MM.1S (cell line): ENCODE data around the gene ZNF564.

ENCODE experiments used
- DNase-seq: peaks from one replicate; pipeline ENCODE4 v3.0.0-alpha.2; 2015
- H2AFZ ChIP-seq: fragments of 300-600 bp; sonication (generic); 2 replicates; pipeline ENCODE4 v1.6.0; 2016; ENCODE audit warnings: antibody characterized with exemption, low read length
- H3F3A ChIP-seq: fragments of 300-600 bp; sonication (generic); 2 replicates; pipeline ENCODE4 v1.6.1; 2016; ENCODE audit warnings: mild to moderate bottlenecking, antibody characterized with exemption, low read length, moderate library complexity, mixed read lengths; ENCODE audit not compliant: insufficient read depth
- H3K27ac ChIP-seq: fragments of 300-600 bp; sonication (generic); 2 replicates; pipeline ENCODE4 v1.5.1; 2016; ENCODE audit warnings: mild to moderate bottlenecking, low read length
- H3K27me3 ChIP-seq: fragments of 300-600 bp; sonication (generic); replicated peaks from 2 replicates; pipeline ENCODE4 v1.6.0; 2016; ENCODE audit warnings: low read length; ENCODE audit not compliant: insufficient read depth
- H3K36me3 ChIP-seq: fragments of 300-600 bp; sonication (generic); replicated peaks from 2 replicates; pipeline ENCODE4 v1.6.1; 2016; ENCODE audit warnings: mild to moderate bottlenecking, low read length, mixed read lengths; ENCODE audit not compliant: insufficient read depth
- H3K4me1 ChIP-seq: fragments of 300-600 bp; sonication (generic); 2 replicates; pipeline ENCODE4 v1.6.1; 2016; ENCODE audit warnings: low read length, mixed read lengths
- H3K4me2 ChIP-seq: fragments of 300-600 bp; sonication (generic); 2 replicates; pipeline ENCODE4 v1.6.0; 2016; ENCODE audit warnings: low read depth, low read length
- H3K4me3 ChIP-seq: fragments of 300-600 bp; sonication (generic); 2 replicates; pipeline ENCODE4 v1.5.1; 2016; ENCODE audit warnings: low read length, mixed read lengths
- H3K79me2 ChIP-seq: fragments of 300-600 bp; sonication (generic); 2 replicates; pipeline ENCODE4 v1.6.1; 2016; ENCODE audit warnings: mixed run types, low read length, mixed read lengths
- H3K9ac ChIP-seq: fragments of 300-600 bp; sonication (generic); 2 replicates; pipeline ENCODE4 v1.6.1; 2016; ENCODE audit warnings: low read length, mixed read lengths
- H3K9me2 ChIP-seq: fragments of 300-600 bp; sonication (generic); replicated peaks from 2 replicates; pipeline ENCODE4 v1.6.1; 2016; ENCODE audit warnings: mild to moderate bottlenecking, low read length, mixed read lengths; ENCODE audit not compliant: insufficient read depth
- H3K9me3 ChIP-seq: fragments of 300-600 bp; sonication (generic); replicated peaks from 2 replicates; pipeline ENCODE4 v1.6.1; 2016; ENCODE audit warnings: mild to moderate bottlenecking, low read length, mixed read lengths; ENCODE audit not compliant: insufficient read depth
- H4K20me1 ChIP-seq: fragments of 300-600 bp; sonication (generic); 2 replicates; pipeline ENCODE4 v1.6.1; 2016; ENCODE audit warnings: mild to moderate bottlenecking, low read length, moderate library complexity, mixed read lengths; ENCODE audit not compliant: insufficient read depth
- CTCF ChIP-seq: fragments of 300-600 bp; sonication (generic); IDR thresholded peaks from 2 replicates; pipeline ENCODE4 v1.5.1; 2016; ENCODE audit warnings: antibody characterized with exemption, low read length, mixed read lengths
- EZH2 ChIP-seq: fragments of 300-600 bp; sonication (generic); optimal IDR thresholded peaks from 2 replicates; pipeline ENCODE3; 2017; ENCODE audit warnings: low read depth, mild to moderate bottlenecking, antibody characterized with exemption, low read length, mixed read lengths
- EZH2phosphoT487 ChIP-seq: fragments of 300-600 bp; sonication (generic); IDR thresholded peaks from 2 replicates; pipeline ENCODE4 v1.6.1; 2018; ENCODE audit warnings: antibody characterized with exemption, low read length

ZNF564 gene

DNA sequence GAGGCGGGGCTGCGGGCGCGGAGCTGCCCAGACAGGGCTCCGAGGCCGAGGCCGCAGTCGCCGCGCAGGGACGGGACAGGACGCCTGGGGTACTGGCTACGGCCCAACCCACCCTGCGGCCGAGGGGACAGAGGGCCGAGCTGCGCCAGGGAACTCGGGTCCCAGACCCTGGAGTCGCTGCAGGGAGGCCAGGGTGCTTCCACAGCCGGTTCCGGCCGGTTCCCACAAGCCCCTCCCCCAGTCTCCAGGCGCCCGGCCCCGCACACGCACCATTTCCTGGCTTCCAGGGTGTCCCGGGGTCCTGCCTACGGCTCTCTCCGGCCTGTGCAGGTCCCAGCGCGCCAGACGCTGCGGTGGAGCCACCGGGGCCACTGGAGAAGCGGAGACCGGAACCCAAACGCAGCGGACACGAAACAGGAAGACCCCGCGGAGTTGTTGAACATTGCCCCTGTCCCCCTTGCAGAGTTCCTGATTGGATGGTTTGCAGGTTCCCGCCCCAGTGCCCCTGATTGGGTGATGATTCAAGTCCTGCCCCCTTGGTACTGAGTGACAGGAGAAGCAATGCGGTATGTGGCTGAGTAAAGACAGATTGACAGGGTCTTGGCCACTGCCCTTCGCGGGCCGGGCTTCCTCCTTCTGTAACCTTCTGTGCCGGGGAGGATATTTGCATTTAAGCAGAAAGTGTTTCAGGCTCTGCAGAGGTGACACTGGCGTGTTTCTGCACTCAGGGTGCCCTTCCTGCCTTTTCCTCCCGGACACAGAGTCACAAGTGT lies at the start of gene ZNF564:
TSS of gene ZNF564 (minus strand) at position 423 of the 773 bp plus-strand sequence. CDS start at position 273, 150 bp downstream.
- H3K27ac ChIP-seq, result peak within 1 kb of the TSS; percentile 66; the same call in 1 of the 2 replicates
- H3K4me2 ChIP-seq, result peak within 1 kb of the TSS; percentile 67
- peak; percentile 98 for DNase-seq
- no peaks in the 10 kb centered on the region for H3K9me2 ChIP-seq
- TF ChIP-seq CTCF, result no peak
- TF ChIP-seq EZH2, result no peak
- no peak for TF ChIP-seq EZH2phosphoT487
- H3K4me1 ChIP-seq, result no peaks in the 10 kb centered on the region; the same call in 1 of the 2 replicates
- H3K27me3 ChIP-seq, result no peaks in the 10 kb centered on the region
- peak within 1 kb of the TSS; percentile 89 for H2AFZ ChIP-seq
- peak within 1 kb of the TSS; percentile 98 for H3K4me3 ChIP-seq
- H3K36me3 ChIP-seq, result no peaks in the 10 kb centered on the region
- H3K79me2 ChIP-seq, result peaks cover 27% of the 10 kb centered on the region
- peak within 1 kb of the TSS; percentile 91 for H3K9ac ChIP-seq
- no peaks in the 10 kb centered on the region for H3K9me3 ChIP-seq
- peaks cover 10% of the 10 kb centered on the region; the same call in 1 of the 2 replicates for H3F3A ChIP-seq
- no peaks in the 10 kb centered on the region for H4K20me1 ChIP-seq

GRCh38 chr19:12597594-12597993 lies 46.3 kb upstream of the ZNF564 start:
- H3K4me1 ChIP-seq, result no peaks in the 10 kb centered on the region
- H3K9me2 ChIP-seq, result no peaks in the 10 kb centered on the region
- H3K9ac ChIP-seq, result no peak overlapping the region
- no peak for DNase-seq
- H3K79me2 ChIP-seq, result peaks cover 15% of the 10 kb centered on the region
- no peak overlapping the region for H2AFZ ChIP-seq
- H3K9me3 ChIP-seq, result no peaks in the 10 kb centered on the region
- no peak for TF ChIP-seq CTCF
- TF ChIP-seq EZH2, result no peak
- TF ChIP-seq EZH2phosphoT487, result no peak
- H3K27ac ChIP-seq, result no peak overlapping the region
- H3K4me3 ChIP-seq, result no peak overlapping the region
- H3K36me3 ChIP-seq, result no peaks in the 10 kb centered on the region
- no peaks in the 10 kb centered on the region for H3K27me3 ChIP-seq
- H4K20me1 ChIP-seq, result no peaks in the 10 kb centered on the region
- H3F3A ChIP-seq, result no peaks in the 10 kb centered on the region
- H3K4me2 ChIP-seq, result no peak overlapping the region

GRCh38 chr19:12596927-12597548 lies 45.8 kb upstream of the ZNF564 start:
- TF ChIP-seq EZH2phosphoT487, result no peak
- TF ChIP-seq CTCF, result no peak
- TF ChIP-seq EZH2, result no peak
- DNase-seq, result no peak
- no peaks in the 10 kb centered on the region for H3K4me1 ChIP-seq
- no peak overlapping the region for H2AFZ ChIP-seq
- H3K4me3 ChIP-seq, result no peak overlapping the region
- no peaks in the 10 kb centered on the region for H4K20me1 ChIP-seq
- no peak overlapping the region for H3K27ac ChIP-seq
- no peaks in the 10 kb centered on the region for H3K36me3 ChIP-seq
- H3K4me2 ChIP-seq, result no peak overlapping the region
- H3F3A ChIP-seq, result no peaks in the 10 kb centered on the region
- H3K9ac ChIP-seq, result no peak overlapping the region
- H3K27me3 ChIP-seq, result no peaks in the 10 kb centered on the region
- no peaks in the 10 kb centered on the region for H3K9me3 ChIP-seq
- peaks cover 10% of the 10 kb centered on the region; the same call in 1 of the 2 replicates for H3K79me2 ChIP-seq
- no peaks in the 10 kb centered on the region for H3K9me2 ChIP-seq
